Stimulated activated CD8-positive, alpha-beta memory T cell treated with anti-CD3 and anti-CD28 coated beads, Interleukin-2, amount 100 ng/mL, for 48 hours (primary cell): ENCODE data around the gene HPS4.
A peak's percentile ranks its signal among the peaks of the same experiment; 100 is the strongest.
"Not testable (repeated sequence)": the region's sequence is repeated elsewhere in the genome, so short reads cannot be mapped to it uniquely, and the experiment has no call there.

ENCODE experiments used
- DNase-seq, 2 donors: peaks; one replicate each; pipeline ENCODE4 v3.0.0-alpha.2; 2020; ENCODE audit warnings: low read depth in 2 of 2

HPS4 gene

GRCh38 chr22:26443901-26444690 is 39.5 kb downstream of the HPS4 start:
- DNase-seq = no peak

DNA sequence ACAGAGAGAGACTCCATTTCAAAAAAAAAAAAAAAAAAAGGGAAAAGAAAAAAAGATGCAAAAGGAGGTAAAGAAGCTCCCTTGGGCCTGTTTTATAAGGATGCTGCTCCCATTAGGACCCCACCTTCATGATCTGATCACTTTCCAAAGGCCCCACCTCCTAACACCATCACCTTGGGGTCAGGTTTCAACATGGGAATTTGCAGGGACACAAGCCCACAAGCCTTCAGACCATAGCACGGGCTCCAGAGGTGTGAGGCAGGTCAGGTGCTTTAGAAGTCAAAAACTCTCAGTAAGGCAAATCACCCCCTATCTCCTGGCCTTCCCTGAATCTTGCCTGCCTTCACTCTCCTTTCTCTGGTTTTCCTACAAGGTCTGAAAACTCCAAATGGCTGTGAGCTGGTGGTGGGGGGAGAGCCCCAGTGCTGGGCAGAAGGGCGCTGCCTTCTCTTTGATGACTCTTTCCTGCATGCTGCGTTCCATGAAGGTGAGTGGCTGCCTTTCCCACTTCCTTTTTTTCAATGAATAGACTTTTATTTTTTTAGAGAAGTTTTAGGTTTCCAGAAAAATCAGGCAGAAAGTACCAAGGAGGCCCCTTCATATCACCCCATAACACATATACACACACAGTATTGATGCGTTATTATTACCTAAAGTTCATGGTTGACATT is 41.4 kb downstream of the HPS4 start:
- DNase-seq = no peak

- DNase-seq = no peak
Measured at GRCh38 chr22:26439559-26439958, 44.0 kb downstream of the HPS4 start.

DNA sequence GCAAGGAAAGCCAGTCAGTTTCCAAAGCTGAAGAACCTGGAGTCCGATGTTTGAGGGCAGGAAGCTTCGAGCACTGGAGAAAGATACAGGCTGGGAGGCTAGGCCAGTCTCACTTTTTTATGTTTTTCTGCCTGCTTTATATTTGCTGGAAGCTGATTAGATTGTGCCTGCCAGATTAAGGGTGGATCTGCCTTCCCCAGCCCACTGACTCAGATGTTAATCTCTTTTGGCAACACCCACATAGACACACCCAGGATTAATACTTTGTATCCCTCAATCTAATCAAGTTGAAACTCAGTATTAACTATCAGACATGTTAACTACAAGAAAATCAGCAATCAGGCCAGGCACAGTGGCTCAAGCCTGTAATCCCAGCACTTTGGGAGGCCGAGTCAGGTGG is 44.8 kb downstream of the HPS4 start:
- DNase-seq = not testable (repeated sequence)

DNA sequence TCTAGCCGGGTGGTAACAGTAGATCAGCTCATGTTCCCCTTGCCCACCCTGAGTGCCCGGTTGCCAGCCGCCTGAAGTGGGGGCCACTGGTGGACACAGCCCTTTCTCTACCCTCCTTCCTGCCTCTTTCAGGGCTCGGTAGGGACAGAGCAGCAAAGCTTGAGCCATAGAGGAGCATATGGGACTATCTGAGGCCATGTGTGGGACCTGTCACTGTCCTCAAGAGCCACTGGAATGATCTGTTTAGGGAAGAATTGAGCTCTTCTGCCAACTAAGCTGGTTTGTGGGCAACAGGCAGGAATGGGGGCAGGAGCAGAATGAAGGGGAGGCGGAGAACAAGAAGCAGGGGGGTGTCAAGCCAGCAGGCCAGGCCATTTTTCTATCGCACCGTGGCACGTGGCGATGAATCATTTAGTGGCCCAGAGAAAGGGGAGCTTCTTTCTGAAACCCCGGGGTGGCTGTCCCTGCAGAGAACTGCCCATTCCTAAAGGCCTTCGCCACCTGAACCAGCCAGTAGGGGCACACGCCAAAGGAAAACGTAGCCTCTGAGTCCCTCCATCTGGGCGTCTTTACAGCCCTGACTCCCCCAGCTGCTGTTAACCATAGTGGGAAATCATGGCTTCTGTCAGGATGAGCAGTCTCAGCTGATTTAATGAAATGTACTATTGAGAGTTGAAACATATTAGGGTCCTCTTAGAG is 45.7 kb downstream of the HPS4 start:
- DNase-seq = no peak

- no peak for DNase-seq
Measured at GRCh38 chr22:26436903-26437515, 46.6 kb downstream of the HPS4 start.

DNA sequence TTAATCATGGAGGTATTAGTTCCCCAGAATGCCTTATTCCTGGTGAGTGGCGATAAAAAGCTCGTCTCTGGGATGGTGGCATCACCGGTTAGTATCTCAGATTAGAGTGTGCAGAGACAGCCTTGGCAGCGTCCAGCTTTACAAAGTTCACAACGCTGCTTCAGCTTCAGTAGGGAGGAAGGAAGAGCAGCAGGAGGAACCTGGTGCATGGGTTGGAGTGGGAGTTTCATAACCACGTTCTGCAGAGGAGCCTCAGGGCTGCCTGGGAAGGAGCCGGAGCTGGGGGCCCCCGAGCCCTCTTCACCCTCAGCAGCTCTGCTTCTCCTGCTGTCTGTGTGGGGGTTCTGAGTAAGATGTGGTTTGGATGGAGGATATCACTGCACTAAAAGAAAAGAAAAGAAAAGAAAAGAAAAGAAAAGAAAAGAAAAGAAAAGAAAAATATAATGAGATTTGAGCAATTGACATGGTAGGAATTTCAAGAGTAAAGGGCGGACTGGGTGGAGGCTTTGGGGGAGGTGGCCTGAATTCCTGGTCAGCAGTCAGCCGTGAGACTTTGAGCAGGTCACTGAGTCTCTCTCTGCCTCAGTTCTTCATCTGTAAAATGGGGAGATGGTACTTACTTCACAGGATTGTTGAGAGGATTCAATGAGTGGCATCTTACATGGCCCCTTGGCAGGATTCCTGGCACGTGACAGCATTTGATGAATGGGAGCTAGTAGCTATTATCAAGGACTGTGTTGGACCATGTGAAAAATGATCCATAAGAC is 48.1 kb downstream of the HPS4 start:
- DNase-seq = no peak

GRCh38 chr22:26433805-26434204 is 49.8 kb downstream of the HPS4 start:
- DNase-seq = no peak

GRCh38 chr22:26432619-26433311 is 50.8 kb downstream of the HPS4 start:
- DNase-seq = no peak

DNA sequence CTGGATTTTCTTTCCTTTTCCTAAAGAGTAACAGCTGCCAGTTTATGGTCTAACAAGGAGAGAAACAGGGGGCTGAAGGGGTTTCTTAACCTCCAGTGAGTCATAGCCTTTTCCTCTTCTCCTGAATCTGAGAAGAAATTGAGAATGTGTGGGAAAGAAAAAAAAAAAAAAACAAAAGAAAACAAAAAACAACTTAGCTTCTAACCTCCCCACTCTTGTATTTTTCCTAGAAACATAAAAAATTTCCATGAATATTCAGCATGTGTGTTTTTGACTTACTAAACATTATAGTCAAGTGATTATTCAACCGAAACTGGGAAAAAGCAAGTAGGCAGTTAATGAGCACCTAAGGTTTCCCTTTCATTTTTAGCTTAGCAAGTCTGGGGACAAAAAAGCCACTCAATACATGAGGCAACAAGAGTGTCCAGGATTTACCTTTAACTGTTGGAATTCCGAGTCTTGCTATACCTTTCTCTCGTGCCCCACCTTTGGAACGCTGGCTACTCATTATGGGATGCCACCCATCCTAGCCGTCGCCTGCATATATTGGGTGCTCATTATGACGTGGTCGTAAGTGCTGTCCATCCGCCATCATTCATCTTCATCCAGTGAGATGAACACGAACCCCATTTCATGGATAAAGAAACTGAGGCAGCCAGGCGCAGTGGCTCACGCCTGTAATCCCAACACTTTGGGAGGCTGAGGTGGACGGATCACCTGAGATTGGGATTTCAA is 52.2 kb downstream of the HPS4 start:
- DNase-seq = no peak

- no peak for DNase-seq
Measured at GRCh38 chr22:26430600-26430999, 53.0 kb downstream of the HPS4 start.

GRCh38 chr22:26429458-26430286 is 53.9 kb downstream of the HPS4 start:
- no peak for DNase-seq

- DNase-seq = peak; percentile 64 to 77
Measured at GRCh38 chr22:26428515-26429457, 54.8 kb downstream of the HPS4 start, which contains the start of gene ASPHD2. TSS of gene ASPHD2 (plus strand) at chr22:26429260. CDS start at chr22:26433616, 4,356 bp downstream.

DNA sequence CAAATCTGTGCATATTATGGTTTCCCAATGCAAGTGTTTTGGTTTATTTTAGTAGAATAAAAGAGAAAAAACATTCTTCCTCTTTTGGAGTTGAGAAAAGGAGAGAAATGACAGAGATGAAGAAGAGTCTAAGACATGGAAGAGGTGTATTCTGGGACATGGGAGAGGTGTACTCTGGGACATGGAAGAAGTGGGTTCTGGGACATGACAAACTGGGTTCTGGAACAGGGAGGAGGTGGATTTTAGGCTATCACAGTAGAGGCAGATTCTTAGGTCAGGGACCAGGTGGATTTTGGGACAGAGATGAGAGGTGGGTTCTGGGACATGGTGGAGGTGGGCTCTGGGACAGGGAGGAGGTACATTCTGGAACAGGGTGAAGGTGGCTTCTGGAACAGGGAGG is 56.7 kb downstream of the HPS4 start:
- no peak for DNase-seq

GRCh38 chr22:26418620-26419019 is 65.0 kb downstream of the HPS4 start:
- DNase-seq = no peak

GRCh38 chr22:26417406-26417805 is 66.2 kb downstream of the HPS4 start:
- no peak for DNase-seq

DNA sequence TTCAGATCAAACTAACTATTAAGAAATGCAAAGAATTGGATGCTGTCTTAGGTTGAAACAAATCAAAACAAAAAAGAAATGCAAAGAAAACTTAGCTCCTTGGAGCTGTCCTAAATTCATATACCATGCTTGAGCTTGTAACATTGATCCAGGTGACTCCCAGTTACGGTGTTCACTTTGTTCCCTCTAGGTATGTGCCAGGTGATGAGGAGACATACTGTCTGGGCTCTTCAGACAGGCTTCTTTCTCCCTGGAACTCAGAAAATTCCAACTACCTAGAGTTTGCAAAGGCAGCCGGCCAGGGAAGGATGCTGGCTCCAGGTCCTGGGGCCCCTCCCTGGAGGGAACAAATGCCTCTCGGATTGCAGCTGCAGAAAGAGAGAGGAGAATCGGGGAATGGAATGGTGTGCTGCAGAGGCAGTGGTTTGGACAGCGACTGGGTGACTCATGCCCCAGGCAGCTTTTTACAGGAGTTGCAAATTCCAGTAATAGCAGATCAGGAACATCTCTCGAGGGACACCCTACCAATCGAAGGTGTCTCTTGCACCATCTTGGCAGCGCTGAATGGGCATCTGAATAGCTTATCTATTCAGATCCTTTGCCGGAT is 66.8 kb downstream of the HPS4 start:
- DNase-seq = no peak

- DNase-seq = no peak
Measured at GRCh38 chr22:26416256-26416655, 67.3 kb downstream of the HPS4 start.
